Activated naive CD4-positive, alpha-beta T cell treated with Interleukin-2 at 50 U/mL for 16 hours (primary cell): ENCODE results near the gene C3orf18.
"Not testable (repeated sequence)": the region's sequence is repeated elsewhere in the genome, so short reads cannot be mapped to it uniquely, and the experiment has no call there.

Experiments used
- DNase-seq: peaks from one replicate; pipeline ENCODE4 v3.0.0-alpha.2; 2020

C3orf18 gene

GRCh38 chr3:50519471-50520089, 48.0 kb downstream of the C3orf18 start:
- DNase-seq, result peak; percentile 76

GRCh38 chr3:50518436-50518835, 49.1 kb downstream of the C3orf18 start:
- DNase-seq, result no peak

GRCh38 chr3:50517721-50518206, 49.8 kb downstream of the C3orf18 start:
- DNase-seq, result no peak

- no peak for DNase-seq
Observed at GRCh38 chr3:50516440-50516871, 51.1 kb downstream of the C3orf18 start.

- no peak for DNase-seq
Observed at GRCh38 chr3:50515565-50516439, 51.7 kb downstream of the C3orf18 start.

- DNase-seq, result not testable (repeated sequence)
Observed at GRCh38 chr3:50512908-50513307, 54.6 kb downstream of the C3orf18 start.

- DNase-seq, result no peak
Observed at GRCh38 chr3:50512131-50512530, 55.4 kb downstream of the C3orf18 start.

- no peak for DNase-seq
Observed at GRCh38 chr3:50510325-50510724, 57.2 kb downstream of the C3orf18 start.

- no peak for DNase-seq
Observed at GRCh38 chr3:50509715-50510114, 57.8 kb downstream of the C3orf18 start.

- DNase-seq, result no peak
Observed at GRCh38 chr3:50508821-50509220, 58.7 kb downstream of the C3orf18 start.
